MG63 (cell line): Measurements from ENCODE around the gene TMEM145. TPM values are rescaled to one million over a fixed set of nuclear protein-coding genes. Genes with fewer than 3 reads are reported as not detected.
"Not testable (repeated sequence)": the region's sequence is repeated elsewhere in the genome, so short reads cannot be mapped to it uniquely, and the experiment has no call there.

Experiments used
- DNase-seq: peaks from one replicate; pipeline ENCODE4 v3.0.0-alpha.2; 2020
- H3K27me3 ChIP-seq: fragments of 250-450 bp; sonication (Bioruptor Pico); 2 replicates; pipeline ENCODE4 v1.5.1; 2020; ENCODE audit warnings: mild to moderate bottlenecking, moderate library complexity
- H3K36me3 ChIP-seq: fragments of 250-450 bp; sonication (Bioruptor Pico); 2 replicates; pipeline ENCODE4 v1.5.1; 2020; ENCODE audit warnings: mild to moderate bottlenecking, moderate library complexity
- H3K4me3 ChIP-seq: fragments of 250-450 bp; sonication (Bioruptor Pico); 2 replicates; pipeline ENCODE4 v1.5.1; 2020; ENCODE audit warnings: mild to moderate bottlenecking, moderate library complexity
- H3K9me3 ChIP-seq: fragments of 250-450 bp; sonication (Bioruptor Pico); 2 replicates; pipeline ENCODE4 v1.5.1; 2020; ENCODE audit warnings: mild to moderate bottlenecking, moderate library complexity
- total RNA-seq: library from RNA; depleted of rRNA; stranded (reverse); fragments of >200 nt; shearing (Covaris generic); gene quantifications from 2 replicates; pipeline ENCODE4 v1.2.3, GENCODE V29; 2014; ENCODE audit warnings: low replicate concordance

TMEM145 gene
- total RNA-seq, 1 experiment from 2014 or later, result 0.86 TPM

- no peaks in the 10 kb centered on the region for H3K9me3 ChIP-seq
- peaks cover 15% of the 10 kb centered on the region for H3K36me3 ChIP-seq
- DNase-seq, result no peak
- H3K4me3 ChIP-seq, result no peak overlapping the region
- H3K27me3 ChIP-seq, result no peaks in the 10 kb centered on the region
These were observed 22.3 kb downstream of the TMEM145 start for GRCh38 chr19:42335374-42335936.

GRCh38 chr19:42335971-42336370 is 22.9 kb downstream of the TMEM145 start:
- Histone ChIP-seq H3K4me3 (no peak overlapping the region), H3K9me3 (no peaks in the 10 kb centered on the region), H3K36me3 (peaks cover 18% of the 10 kb centered on the region), H3K27me3 (no peaks in the 10 kb centered on the region)
- DNase-seq, result no peak

- H3K9me3 ChIP-seq, H3K27me3 ChIP-seq, DNase-seq, H3K4me3 ChIP-seq: not testable (repeated sequence)
- H3K36me3 ChIP-seq, result peaks cover 23% of the 10 kb centered on the region
These were observed 26.2 kb downstream of the TMEM145 start for GRCh38 chr19:42339126-42339860.

GRCh38 chr19:42339922-42340321 is 26.8 kb downstream of the TMEM145 start:
- H3K27me3 ChIP-seq, H3K4me3 ChIP-seq, H3K9me3 ChIP-seq, DNase-seq: not testable (repeated sequence)
- peaks cover 24% of the 10 kb centered on the region for H3K36me3 ChIP-seq

GRCh38 chr19:42343344-42344110 is 30.4 kb downstream of the TMEM145 start:
- Histone ChIP-seq H3K36me3 (peaks cover 24% of the 10 kb centered on the region), H3K27me3 (no peaks in the 10 kb centered on the region), H3K4me3 (no peak overlapping the region), H3K9me3 (no peaks in the 10 kb centered on the region)
- DNase-seq, result no peak

GRCh38 chr19:42344336-42344893 is 31.3 kb downstream of the TMEM145 start:
- Histone ChIP-seq H3K27me3 (no peaks in the 10 kb centered on the region), H3K4me3 (no peak overlapping the region), H3K36me3 (peaks cover 25% of the 10 kb centered on the region), H3K9me3 (no peaks in the 10 kb centered on the region)
- DNase-seq, result no peak

- Histone ChIP-seq H3K9me3 (no peaks in the 10 kb centered on the region), H3K4me3 (no peak overlapping the region), H3K36me3 (peaks cover 23% of the 10 kb centered on the region), H3K27me3 (no peaks in the 10 kb centered on the region)
- no peak for DNase-seq
These were observed 32.2 kb downstream of the TMEM145 start for GRCh38 chr19:42345191-42345812.

GRCh38 chr19:42348211-42348610 is 35.1 kb downstream of the TMEM145 start:
- no peak overlapping the region for H3K4me3 ChIP-seq
- H3K36me3 ChIP-seq, result peaks cover 18% of the 10 kb centered on the region
- H3K9me3 ChIP-seq, result no peaks in the 10 kb centered on the region
- no peaks in the 10 kb centered on the region for H3K27me3 ChIP-seq
- DNase-seq, result no peak

GRCh38 chr19:42349378-42350107 is 36.4 kb downstream of the TMEM145 start:
- H3K9me3 ChIP-seq, result no peaks in the 10 kb centered on the region
- no peak for DNase-seq
- peaks cover 19% of the 10 kb centered on the region for H3K36me3 ChIP-seq
- no peak overlapping the region for H3K4me3 ChIP-seq
- no peaks in the 10 kb centered on the region for H3K27me3 ChIP-seq

- H3K27me3 ChIP-seq, result no peaks in the 10 kb centered on the region
- H3K4me3 ChIP-seq, result no peak overlapping the region
- H3K36me3 ChIP-seq, result peaks cover 16% of the 10 kb centered on the region
- H3K9me3 ChIP-seq, result no peaks in the 10 kb centered on the region
- DNase-seq, result no peak
These were observed 37.3 kb downstream of the TMEM145 start for GRCh38 chr19:42350417-42350816.

- no peak overlapping the region for H3K4me3 ChIP-seq
- DNase-seq, result no peak
- no peaks in the 10 kb centered on the region for H3K27me3 ChIP-seq
- H3K9me3 ChIP-seq, result no peaks in the 10 kb centered on the region
- H3K36me3 ChIP-seq, result peaks cover 12% of the 10 kb centered on the region
These were observed 38.1 kb downstream of the TMEM145 start for GRCh38 chr19:42351079-42351735.

GRCh38 chr19:42352301-42353259 is 39.5 kb downstream of the TMEM145 start:
- no peaks in the 10 kb centered on the region for H3K27me3 ChIP-seq
- no peaks in the 10 kb centered on the region for H3K9me3 ChIP-seq
- peaks cover 12% of the 10 kb centered on the region for H3K36me3 ChIP-seq
- DNase-seq, result no peak
- no peak overlapping the region for H3K4me3 ChIP-seq

- H3K9me3 ChIP-seq, result no peaks in the 10 kb centered on the region
- no peak for DNase-seq
These were observed 40.4 kb downstream of the TMEM145 start for GRCh38 chr19:42353341-42354015.

GRCh38 chr19:42355896-42356295 is 42.8 kb downstream of the TMEM145 start:
- Histone ChIP-seq H3K27me3 (no peaks in the 10 kb centered on the region), H3K36me3 (peaks cover 11% of the 10 kb centered on the region), H3K9me3 (no peaks in the 10 kb centered on the region), H3K4me3 (no peak overlapping the region)
- no peak for DNase-seq

More at GRCh38 chr19:42353341-42354015, 40.4 kb downstream of the TMEM145 start:
- H3K27me3 ChIP-seq, result no peaks in the 10 kb centered on the region
- peaks cover 9% of the 10 kb centered on the region for H3K36me3 ChIP-seq
- H3K4me3 ChIP-seq, result no peak overlapping the region
